ENCODE measurements around the gene ANGPTL2.

ANGPTL2 gene

DNA sequence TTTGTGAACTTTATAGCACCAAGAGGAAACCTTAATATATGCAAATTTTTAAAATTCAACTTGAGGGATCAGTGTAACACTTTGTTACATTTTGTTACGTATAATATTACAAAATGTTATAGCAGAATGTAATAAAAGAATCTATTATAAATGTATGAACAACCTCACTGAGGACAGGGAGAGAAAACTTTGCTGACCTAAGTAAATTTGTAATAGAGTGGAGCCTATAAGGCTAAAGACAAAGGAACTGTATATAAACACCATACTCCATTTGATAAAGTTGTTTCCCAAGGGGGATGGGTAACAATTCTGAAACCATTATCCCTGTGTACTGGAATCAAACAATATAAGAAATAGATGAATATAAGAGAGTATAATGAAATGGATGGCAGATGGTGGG is 77.3 kb downstream of the ANGPTL2 start:
- no peak for DNase-seq

DNA sequence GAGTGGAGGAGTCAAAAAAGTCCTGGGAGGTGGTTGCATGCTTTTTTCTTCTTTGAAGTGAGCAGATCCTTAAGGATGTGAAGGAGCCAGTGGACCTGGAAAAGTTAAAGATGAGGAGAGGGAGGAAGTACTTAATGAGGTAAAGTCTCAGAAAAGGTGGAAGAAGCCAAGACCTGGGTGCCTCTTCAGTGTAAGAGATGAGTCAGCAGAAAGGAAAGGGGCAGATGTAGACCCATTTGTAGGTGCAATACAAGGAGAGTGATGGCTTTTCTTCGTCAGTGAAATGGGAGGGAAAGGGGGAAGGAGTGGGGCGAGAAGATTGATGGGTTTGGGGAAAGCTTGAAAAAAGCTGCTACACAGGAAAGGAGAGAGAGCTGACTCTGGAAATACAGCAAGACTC is 82.9 kb downstream of the ANGPTL2 start:
- no peak for DNase-seq

DNA sequence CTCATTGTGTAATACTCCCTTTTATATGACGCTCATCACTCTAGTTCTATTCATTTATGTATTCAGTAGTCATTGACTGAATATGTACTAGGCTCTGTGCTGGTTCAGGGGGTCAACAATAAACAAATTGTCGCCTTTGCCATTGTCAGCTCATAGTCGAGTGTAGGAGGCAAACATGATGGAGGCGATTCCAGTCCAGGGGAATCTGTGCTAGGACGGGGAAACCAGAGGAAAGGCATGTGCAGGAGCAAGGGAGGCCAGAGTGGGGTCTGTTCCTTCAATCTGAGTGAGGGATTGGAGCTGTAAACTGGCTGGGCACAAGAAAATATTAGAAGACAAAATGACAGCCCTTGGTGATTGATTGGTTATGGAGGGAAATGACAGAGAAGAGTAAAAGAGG is 83.9 kb downstream of the ANGPTL2 start:
- no peak for DNase-seq
